HL-60 (cell line): ENCODE data around the gene ITGA7.

ENCODE experiments used
- DNase-seq, 2 experiments: peaks; one replicate each; pipeline ENCODE4 v3.0.0-alpha.2; 2010 to 2020; ENCODE audit warnings: low read depth in 1 of 2, low spot score in 1 of 2
- H3K27ac ChIP-seq: fragments of 250-450 bp; sonication (Bioruptor Pico); replicated peaks from 2 replicates; pipeline ENCODE4 v1.5.1; 2020; ENCODE audit warnings: mild to moderate bottlenecking, moderate library complexity
- H3K27me3 ChIP-seq: fragments of 250-450 bp; sonication (Bioruptor Pico); 2 replicates; pipeline ENCODE4 v1.5.1; 2021; ENCODE audit warnings: mild to moderate bottlenecking, moderate library complexity; ENCODE audit not compliant: insufficient read depth, poor library complexity, severe bottlenecking
- H3K4me3 ChIP-seq: replicated peaks from 2 replicates; pipeline ENCODE4 v1.5.1; 2011; ENCODE audit warnings: mild to moderate bottlenecking, control low read depth, low read length; ENCODE audit not compliant: insufficient read depth
- GABPA ChIP-seq: IDR thresholded peaks from 2 replicates; pipeline ENCODE4 v1.6.1; 2012; ENCODE audit warnings: low read depth
- POLR2AphosphoS5 ChIP-seq: IDR thresholded peaks from 2 replicates; pipeline ENCODE4 v1.6.1; 2012; ENCODE audit warnings: low read depth
- SPI1 ChIP-seq: IDR thresholded peaks from 2 replicates; pipeline ENCODE4 v1.6.1; 2012; ENCODE audit warnings: low read depth, mild to moderate bottlenecking, borderline replicate concordance
- TF ChIP-seq, protein P1 (sequence below): IDR thresholded peaks from 2 replicates; pipeline ENCODE4 v1.6.1; 2012; ENCODE audit warnings: low read depth; ENCODE audit not compliant: insufficient replicate concordance
- TF ChIP-seq, protein P2 (sequence below): IDR thresholded peaks from one replicate; pipeline ENCODE4 v1.5.1; 2011; ENCODE audit warnings: low read length, control low read depth, inconsistent platforms; ENCODE audit not compliant: insufficient read depth

ITGA7 gene

DNA sequence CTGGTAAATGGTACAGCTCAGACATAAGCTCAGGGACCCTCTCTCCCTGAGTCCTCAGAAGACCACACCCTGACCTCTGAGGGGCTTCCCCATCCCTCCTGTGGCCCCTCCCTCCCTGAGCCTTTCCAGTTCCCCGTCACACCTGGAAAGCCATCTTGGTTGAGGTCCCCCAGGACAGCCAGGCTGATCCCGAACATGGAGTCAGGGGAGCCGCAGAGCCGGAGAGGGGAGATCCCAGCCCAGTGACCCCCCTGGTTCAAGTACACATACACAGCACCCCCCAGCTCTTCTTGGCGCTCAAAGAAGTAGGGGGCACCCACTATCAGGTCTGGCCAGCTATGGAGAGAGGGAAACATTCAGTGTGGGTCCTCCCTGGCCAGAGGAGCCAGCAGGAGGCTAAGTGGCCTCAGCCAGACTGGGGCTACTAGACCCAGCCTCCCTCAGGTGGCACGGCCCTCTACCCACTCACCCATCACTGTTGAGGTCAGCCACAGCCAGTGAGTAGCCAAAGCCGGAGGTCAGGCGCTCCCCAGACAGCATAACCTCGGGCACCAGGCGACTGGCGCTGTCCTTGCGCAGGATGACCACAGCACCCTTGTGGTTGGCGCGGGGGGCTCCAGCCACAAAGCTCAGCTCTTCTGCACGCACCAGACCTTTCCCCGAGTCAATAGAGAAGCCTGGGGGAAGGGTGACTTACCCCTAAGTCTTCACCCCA is 9.3 kb downstream of the ITGA7 start:
- Histone ChIP-seq H3K27ac (no peak overlapping the region), H3K27me3 (no peaks in the 10 kb centered on the region), H3K4me3 (no peak overlapping the region)
- no peak for DNase-seq
- TF ChIP-seq, protein P1, sequence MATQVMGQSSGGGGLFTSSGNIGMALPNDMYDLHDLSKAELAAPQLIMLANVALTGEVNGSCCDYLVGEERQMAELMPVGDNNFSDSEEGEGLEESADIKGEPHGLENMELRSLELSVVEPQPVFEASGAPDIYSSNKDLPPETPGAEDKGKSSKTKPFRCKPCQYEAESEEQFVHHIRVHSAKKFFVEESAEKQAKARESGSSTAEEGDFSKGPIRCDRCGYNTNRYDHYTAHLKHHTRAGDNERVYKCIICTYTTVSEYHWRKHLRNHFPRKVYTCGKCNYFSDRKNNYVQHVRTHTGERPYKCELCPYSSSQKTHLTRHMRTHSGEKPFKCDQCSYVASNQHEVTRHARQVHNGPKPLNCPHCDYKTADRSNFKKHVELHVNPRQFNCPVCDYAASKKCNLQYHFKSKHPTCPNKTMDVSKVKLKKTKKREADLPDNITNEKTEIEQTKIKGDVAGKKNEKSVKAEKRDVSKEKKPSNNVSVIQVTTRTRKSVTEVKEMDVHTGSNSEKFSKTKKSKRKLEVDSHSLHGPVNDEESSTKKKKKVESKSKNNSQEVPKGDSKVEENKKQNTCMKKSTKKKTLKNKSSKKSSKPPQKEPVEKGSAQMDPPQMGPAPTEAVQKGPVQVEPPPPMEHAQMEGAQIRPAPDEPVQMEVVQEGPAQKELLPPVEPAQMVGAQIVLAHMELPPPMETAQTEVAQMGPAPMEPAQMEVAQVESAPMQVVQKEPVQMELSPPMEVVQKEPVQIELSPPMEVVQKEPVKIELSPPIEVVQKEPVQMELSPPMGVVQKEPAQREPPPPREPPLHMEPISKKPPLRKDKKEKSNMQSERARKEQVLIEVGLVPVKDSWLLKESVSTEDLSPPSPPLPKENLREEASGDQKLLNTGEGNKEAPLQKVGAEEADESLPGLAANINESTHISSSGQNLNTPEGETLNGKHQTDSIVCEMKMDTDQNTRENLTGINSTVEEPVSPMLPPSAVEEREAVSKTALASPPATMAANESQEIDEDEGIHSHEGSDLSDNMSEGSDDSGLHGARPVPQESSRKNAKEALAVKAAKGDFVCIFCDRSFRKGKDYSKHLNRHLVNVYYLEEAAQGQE = no peak
- no peak for TF ChIP-seq POLR2AphosphoS5
- no peak for TF ChIP-seq GABPA
- TF ChIP-seq, protein P2, sequence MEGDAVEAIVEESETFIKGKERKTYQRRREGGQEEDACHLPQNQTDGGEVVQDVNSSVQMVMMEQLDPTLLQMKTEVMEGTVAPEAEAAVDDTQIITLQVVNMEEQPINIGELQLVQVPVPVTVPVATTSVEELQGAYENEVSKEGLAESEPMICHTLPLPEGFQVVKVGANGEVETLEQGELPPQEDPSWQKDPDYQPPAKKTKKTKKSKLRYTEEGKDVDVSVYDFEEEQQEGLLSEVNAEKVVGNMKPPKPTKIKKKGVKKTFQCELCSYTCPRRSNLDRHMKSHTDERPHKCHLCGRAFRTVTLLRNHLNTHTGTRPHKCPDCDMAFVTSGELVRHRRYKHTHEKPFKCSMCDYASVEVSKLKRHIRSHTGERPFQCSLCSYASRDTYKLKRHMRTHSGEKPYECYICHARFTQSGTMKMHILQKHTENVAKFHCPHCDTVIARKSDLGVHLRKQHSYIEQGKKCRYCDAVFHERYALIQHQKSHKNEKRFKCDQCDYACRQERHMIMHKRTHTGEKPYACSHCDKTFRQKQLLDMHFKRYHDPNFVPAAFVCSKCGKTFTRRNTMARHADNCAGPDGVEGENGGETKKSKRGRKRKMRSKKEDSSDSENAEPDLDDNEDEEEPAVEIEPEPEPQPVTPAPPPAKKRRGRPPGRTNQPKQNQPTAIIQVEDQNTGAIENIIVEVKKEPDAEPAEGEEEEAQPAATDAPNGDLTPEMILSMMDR = no peak
- TF ChIP-seq SPI1 = no peak

DNA sequence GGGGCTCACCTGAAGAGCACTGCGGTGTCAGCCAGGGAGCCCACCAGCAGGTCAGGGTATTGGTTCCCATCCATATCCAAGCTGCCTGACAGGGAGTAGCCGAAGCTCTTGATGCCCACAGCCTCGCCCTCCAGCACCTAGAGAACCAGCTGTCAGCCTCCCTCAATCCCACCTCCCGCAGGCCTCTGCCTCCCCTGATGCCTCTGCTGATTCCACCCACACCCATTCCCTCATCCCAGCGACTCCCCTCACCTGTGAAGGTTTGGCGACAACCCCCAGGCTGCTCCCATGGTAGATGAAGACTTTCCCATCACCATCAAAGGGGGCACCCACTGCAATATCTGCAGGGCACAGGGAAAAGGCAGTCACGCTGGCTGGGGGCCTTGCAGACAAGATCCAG is 10.0 kb downstream of the ITGA7 start:
- Histone ChIP-seq H3K27ac (no peak overlapping the region), H3K27me3 (no peaks in the 10 kb centered on the region), H3K4me3 (no peak overlapping the region)
- TF ChIP-seq POLR2AphosphoS5 (no peak), SPI1 (no peak), GABPA (no peak)
- TF ChIP-seq, protein P2 = no peak
- TF ChIP-seq, protein P1 = no peak
- DNase-seq = no peak

DNA sequence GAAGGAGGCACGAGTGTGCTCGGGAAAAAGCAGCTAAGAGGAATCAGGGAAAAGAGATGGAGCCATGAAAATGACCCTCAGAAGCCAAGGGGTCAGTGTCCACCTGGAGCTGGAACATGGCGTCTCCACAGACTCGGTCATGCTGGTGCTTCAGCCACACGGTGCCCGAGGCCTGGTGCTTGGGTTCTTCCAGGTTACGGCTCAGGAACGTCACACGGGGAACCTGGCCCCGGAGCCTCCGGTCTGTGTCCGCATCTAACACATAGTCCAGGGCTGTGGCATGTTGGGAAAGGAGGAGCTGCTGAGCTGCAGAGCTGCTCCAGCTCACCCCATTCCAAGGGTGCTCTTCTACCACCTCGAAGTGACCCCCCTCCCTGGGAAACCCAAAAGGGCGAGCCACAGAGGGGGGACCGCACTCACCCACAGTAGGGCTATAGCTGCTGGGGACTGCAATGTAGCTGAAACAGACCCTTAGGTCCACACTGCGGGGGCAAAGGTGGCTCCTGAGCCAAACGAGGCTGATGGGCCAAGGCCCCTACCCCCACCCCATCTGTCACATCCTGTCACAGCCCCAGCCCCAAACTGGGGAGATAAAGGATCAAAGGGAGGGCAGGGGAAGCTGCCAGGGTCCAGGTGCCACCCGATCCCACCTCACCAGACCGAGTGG is 10.8 kb downstream of the ITGA7 start:
- no peak for DNase-seq
- Histone ChIP-seq H3K4me3 (no peak overlapping the region), H3K27me3 (no peaks in the 10 kb centered on the region), H3K27ac (no peak overlapping the region)
- TF ChIP-seq POLR2AphosphoS5 (no peak), GABPA (no peak), SPI1 (no peak)
- TF ChIP-seq, protein P2 = no peak
- TF ChIP-seq, protein P1 = no peak
